ENCODE measurements around the gene PLPPR3.
"Not testable (repeated sequence)": the region's sequence is repeated elsewhere in the genome, so short reads cannot be mapped to it uniquely, and the experiment has no call there.

The PLPPR3 gene

GRCh38 chr19:821231-821824 lies 427 bp downstream of the PLPPR3 start:
- H4K20me1 ChIP-seq (ENCODE audit: insufficient read depth, low read length): no peaks in the 10 kb centered on the region
- H3K4me2 ChIP-seq (ENCODE audit: insufficient read depth, low read length): no peak overlapping the region
- DNase-seq (no peak), ATAC-seq (ENCODE audit: insufficient read depth, low read depth) (no peak)
- no peak overlapping the region for H3K27ac ChIP-seq (ENCODE audit: low read length)
- H3K27me3 ChIP-seq (ENCODE audit: insufficient read depth, low read length, poor library complexity): no peaks in the 10 kb centered on the region
- H3K9ac ChIP-seq (ENCODE audit: low read depth, low read length): no peak overlapping the region
- H2AFZ ChIP-seq (ENCODE audit: low read depth, low read length): no peak overlapping the region
- no peak overlapping the region for H3K4me3 ChIP-seq (ENCODE audit: low read depth in 1 of 2, low read length in 2 of 2)
- H3K9me3 ChIP-seq (ENCODE audit: insufficient read depth, low read length, severe bottlenecking): no peaks in the 10 kb centered on the region
- TF ChIP-seq CTCF (IDR thresholded peaks at IDR 0.05; ENCODE audit: borderline replicate concordance, extremely low read depth, low read length, poor library complexity, severe bottlenecking) (no peak), EZH2 (IDR thresholded peaks at IDR 0.05; ENCODE audit: borderline replicate concordance, low read depth, low read length, severe bottlenecking) (no peak)
- no peaks in the 10 kb centered on the region for H3K4me1 ChIP-seq (ENCODE audit: insufficient read depth, low read length)
- no peaks in the 10 kb centered on the region for H3K36me3 ChIP-seq (ENCODE audit: insufficient read depth, low read length)
- no peaks in the 10 kb centered on the region for H3K79me2 ChIP-seq (ENCODE audit: insufficient read depth, low read length)

GRCh38 chr19:820212-820611 lies 1.5 kb downstream of the PLPPR3 start:
- H2AFZ ChIP-seq (ENCODE audit: low read depth, low read length); H3K79me2 ChIP-seq (ENCODE audit: insufficient read depth, low read length); H4K20me1 ChIP-seq (ENCODE audit: insufficient read depth, low read length); H3K36me3 ChIP-seq (ENCODE audit: insufficient read depth, low read length); H3K4me3 ChIP-seq (ENCODE audit: low read depth in 1 of 2, low read length in 2 of 2); H3K4me1 ChIP-seq (ENCODE audit: insufficient read depth, low read length); H3K27ac ChIP-seq (ENCODE audit: low read length); H3K27me3 ChIP-seq (ENCODE audit: insufficient read depth, low read length, poor library complexity); DNase-seq; H3K9ac ChIP-seq (ENCODE audit: low read depth, low read length); ATAC-seq (ENCODE audit: insufficient read depth, low read depth); H3K4me2 ChIP-seq (ENCODE audit: insufficient read depth, low read length); H3K9me3 ChIP-seq (ENCODE audit: insufficient read depth, low read length, severe bottlenecking): not testable (repeated sequence)

- Histone ChIP-seq H3K27ac (ENCODE audit: low read length) (no peak overlapping the region), H3K9ac (ENCODE audit: low read depth, low read length) (no peak overlapping the region), H3K9me3 (ENCODE audit: insufficient read depth, low read length, severe bottlenecking) (no peaks in the 10 kb centered on the region), H3K4me2 (ENCODE audit: insufficient read depth, low read length) (no peak overlapping the region), H4K20me1 (ENCODE audit: insufficient read depth, low read length) (peaks cover 24% of the 10 kb centered on the region), H2AFZ (ENCODE audit: low read depth, low read length) (no peak overlapping the region), H3K79me2 (ENCODE audit: insufficient read depth, low read length) (no peaks in the 10 kb centered on the region), H3K4me1 (ENCODE audit: insufficient read depth, low read length) (no peaks in the 10 kb centered on the region), H3K36me3 (ENCODE audit: insufficient read depth, low read length) (peaks cover 21% of the 10 kb centered on the region), H3K4me3 (ENCODE audit: low read depth in 1 of 2, low read length in 2 of 2) (no peak overlapping the region), H3K27me3 (ENCODE audit: insufficient read depth, low read length, poor library complexity) (no peaks in the 10 kb centered on the region)
- TF ChIP-seq EZH2 (IDR thresholded peaks at IDR 0.05; ENCODE audit: borderline replicate concordance, low read depth, low read length, severe bottlenecking) (no peak), CTCF (IDR thresholded peaks at IDR 0.05; ENCODE audit: borderline replicate concordance, extremely low read depth, low read length, poor library complexity, severe bottlenecking) (no peak)
- ATAC-seq (ENCODE audit: insufficient read depth, low read depth) (no peak), DNase-seq (no peak)
Measured at GRCh38 chr19:816500-816857, 5.3 kb downstream of the PLPPR3 start.

GRCh38 chr19:815775-816499 lies 5.8 kb downstream of the PLPPR3 start:
- Histone ChIP-seq H3K4me2 (ENCODE audit: insufficient read depth, low read length) (no peak overlapping the region), H3K4me1 (ENCODE audit: insufficient read depth, low read length) (no peaks in the 10 kb centered on the region), H2AFZ (ENCODE audit: low read depth, low read length) (no peak overlapping the region), H3K79me2 (ENCODE audit: insufficient read depth, low read length) (no peaks in the 10 kb centered on the region), H3K27me3 (ENCODE audit: insufficient read depth, low read length, poor library complexity) (no peaks in the 10 kb centered on the region), H3K27ac (ENCODE audit: low read length) (no peak overlapping the region), H4K20me1 (ENCODE audit: insufficient read depth, low read length) (peaks cover 28% of the 10 kb centered on the region), H3K36me3 (ENCODE audit: insufficient read depth, low read length) (peaks cover 26% of the 10 kb centered on the region), H3K4me3 (ENCODE audit: low read depth in 1 of 2, low read length in 2 of 2) (no peak overlapping the region), H3K9ac (ENCODE audit: low read depth, low read length) (no peak overlapping the region), H3K9me3 (ENCODE audit: insufficient read depth, low read length, severe bottlenecking) (no peaks in the 10 kb centered on the region)
- no peak for TF ChIP-seq EZH2 (IDR thresholded peaks at IDR 0.05; ENCODE audit: borderline replicate concordance, low read depth, low read length, severe bottlenecking)
- TF ChIP-seq CTCF (IDR thresholded peaks at IDR 0.05; ENCODE audit: borderline replicate concordance, extremely low read depth, low read length, poor library complexity, severe bottlenecking): no peak
- no peak for ATAC-seq (ENCODE audit: insufficient read depth, low read depth)
- no peak for DNase-seq
